SK-N-SH (cell line): ENCODE results near the gene ATG16L2. TPM values are rescaled to one million over a fixed set of nuclear protein-coding genes. Genes with fewer than 3 reads are reported as not detected.

Source experiments
- CTCF ChIA-PET: fragments of 300-600, 350-600 bp; formaldehyde crosslinking; extraction: SDS; loops from one replicate; lab custom pipeline; 2021; lab: Yijun Ruan, JAX
- POLR2A ChIA-PET: fragments of 350-600 bp; sonication (Branson Sonifier 250); formaldehyde crosslinking; extraction: SDS; loops from one replicate; lab custom pipeline; 2020; ENCODE audit warnings: antibody characterized with exemption, inconsistent platforms; lab: Yijun Ruan, JAX
- DNase-seq: peaks from one replicate; pipeline ENCODE4 v3.0.0; 2012
- H2AFZ ChIP-seq: fragments of 200-600 bp; sonication (generic); 2 replicates; pipeline ENCODE4 v1.8.1; 2016; ENCODE audit warnings: antibody characterized with exemption, mild to moderate bottlenecking, low read depth
- H3F3A ChIP-seq: fragments of 200-600 bp; sonication (generic); replicated peaks from 2 replicates; pipeline ENCODE3; 2016; ENCODE audit warnings: antibody characterized with exemption, mild to moderate bottlenecking; ENCODE audit not compliant: insufficient read depth
- H3K27ac ChIP-seq, 2 experiments: fragments of 200-500 bp in 1 of 2; fragments of 200-600 bp in 1 of 2; sonication (Bioruptor generic) in 1 of 2; sonication (generic), shearing (Covaris generic) in 1 of 2; 2 replicates each; pipeline versions ENCODE4 v1.5.1 to v1.6.1; 2014 to 2016; ENCODE audit warnings: low read depth in 2 of 2, inconsistent platforms in 1 of 2, low read length in 1 of 2, mild to moderate bottlenecking in 1 of 2, mixed read lengths in 1 of 2
- H3K27me3 ChIP-seq: fragments of 200-600 bp; sonication (generic), shearing (Covaris generic); 2 replicates; pipeline ENCODE4 v1.6.1; 2016; ENCODE audit warnings: mixed run types; ENCODE audit not compliant: insufficient read depth
- H3K36me3 ChIP-seq, 2 experiments: fragments of 200-500 bp in 1 of 2; fragments of 200-600 bp in 1 of 2; sonication (Bioruptor generic) in 1 of 2; sonication (generic) in 1 of 2; replicated peaks in 1 of 2; 2 replicates each; pipeline versions ENCODE3 to v1.5.1; 2014 to 2016; ENCODE audit warnings: low read length in 1 of 2, mild to moderate bottlenecking in 1 of 2; ENCODE audit not compliant: insufficient read depth in 2 of 2, control insufficient read depth in 1 of 2
- H3K4me1 ChIP-seq, 2 experiments: fragments of 200-500 bp in 1 of 2; fragments of 200-600 bp in 1 of 2; sonication (Bioruptor generic) in 1 of 2; sonication (generic), shearing (Covaris generic) in 1 of 2; 2 replicates each; pipeline versions ENCODE4 v1.5.1 to v1.6.1; 2014 to 2016; ENCODE audit warnings: low read depth in 1 of 2, low read length in 1 of 2, mixed run types in 1 of 2; ENCODE audit not compliant: insufficient read depth in 2 of 2, control insufficient read depth in 1 of 2
- H3K4me2 ChIP-seq: fragments of 200-600 bp; sonication (generic), shearing (Covaris generic); 2 replicates; pipeline ENCODE4 v1.6.1; 2017; ENCODE audit warnings: mixed run types
- H3K4me3 ChIP-seq, 2 experiments: fragments of 200-500 bp in 1 of 2; fragments of 200-600 bp in 1 of 2; sonication (Bioruptor generic) in 1 of 2; sonication (generic), shearing (Covaris generic) in 1 of 2; 2 replicates each; pipeline versions ENCODE4 v1.5.1 to v1.8.1; 2014 to 2016; ENCODE audit warnings: low read depth in 2 of 2, inconsistent platforms in 1 of 2, low read length in 1 of 2, mild to moderate bottlenecking in 1 of 2, mixed read lengths in 1 of 2, moderate library complexity in 1 of 2
- H3K79me2 ChIP-seq: fragments of 200-600 bp; sonication (generic); 2 replicates; pipeline ENCODE4 v1.8.1; 2017; ENCODE audit warnings: mild to moderate bottlenecking; ENCODE audit not compliant: insufficient read depth
- H3K9ac ChIP-seq: fragments of 200-600 bp; sonication (generic); 2 replicates; pipeline ENCODE4 v1.6.1; 2017; ENCODE audit warnings: mixed run types
- H3K9me2 ChIP-seq: fragments of 200-600 bp; sonication (generic); 2 replicates; pipeline ENCODE4 v1.6.1; 2017; ENCODE audit warnings: mixed run types
- H3K9me3 ChIP-seq: fragments of 200-600 bp; sonication (generic); 2 replicates; pipeline ENCODE4 v1.6.1; 2017; ENCODE audit warnings: mixed run types, mild to moderate bottlenecking, moderate library complexity
- H4K20me1 ChIP-seq: fragments of 200-600 bp; sonication (generic); 2 replicates; pipeline ENCODE4 v1.6.1; 2017; ENCODE audit warnings: mild to moderate bottlenecking, mixed run types; ENCODE audit not compliant: insufficient read depth
- EZH2phosphoT487 ChIP-seq: fragments of 200-600 bp; sonication (generic); IDR thresholded peaks from 2 replicates; pipeline ENCODE4 v1.6.1; 2017; ENCODE audit warnings: low read depth, mixed run types, mild to moderate bottlenecking, antibody characterized with exemption, moderate library complexity, borderline replicate concordance
- GATA2 ChIP-seq: sonication (generic); formaldehyde crosslinking; IDR thresholded peaks from 2 replicates; pipeline ENCODE4 v1.5.0; 2020; ENCODE audit warnings: mild to moderate bottlenecking, missing genetic modification reagents
- IRF3 ChIP-seq: fragments of 150-350 bp; IDR thresholded peaks from 2 replicates; pipeline ENCODE4 v1.6.1; 2016; ENCODE audit warnings: mild to moderate bottlenecking, low read depth, low read length
- PBX3 ChIP-seq: IDR thresholded peaks from 2 replicates; pipeline ENCODE4; 2012
- RCOR1 ChIP-seq: fragments of 150-350 bp; IDR thresholded peaks from 2 replicates; pipeline ENCODE4 v1.6.1; 2017; ENCODE audit warnings: antibody characterized with exemption, low read length
- RFX5 ChIP-seq: IDR thresholded peaks from 2 replicates; pipeline ENCODE4 v1.6.1; 2012; ENCODE audit warnings: mild to moderate bottlenecking, improper control_type of control experiment, low read length
- TAF1 ChIP-seq: IDR thresholded peaks from 2 replicates; pipeline ENCODE4 v1.6.1; 2012; ENCODE audit warnings: low read depth, mild to moderate bottlenecking, low read length, moderate library complexity, borderline replicate concordance
- USF1 ChIP-seq: IDR thresholded peaks from 2 replicates; pipeline ENCODE4 v1.4.0; 2012; ENCODE audit warnings: low read depth, borderline replicate concordance
- WGBS: methylation state at CpG from one replicate; pipeline ENCODE4 v1.1.6; 2017; ENCODE audit warnings: low lambda C conversion rate; 5-methylcytosine and 5-hydroxymethylcytosine counted together
- polyA plus RNA-seq, 3 experiments: library from polyadenylated mRNA; depleted of rRNA; stranded (reverse); fragments of >200 nt; gene quantifications; 2 replicates each; pipeline ENCODE4 v1.2.3, GENCODE V29; 2012
- TF ChIP-seq, protein P1 (sequence below): fragments of 150-350 bp; IDR thresholded peaks from 2 replicates; pipeline ENCODE4 v1.6.1; 2017; ENCODE audit warnings: antibody characterized with exemption, low read length, low read depth, borderline replicate concordance

Gene ATG16L2
- polyA plus RNA-seq, 1 of the 3 experiments (the other 2 are of a cell fraction), result 26.9 TPM

DNA sequence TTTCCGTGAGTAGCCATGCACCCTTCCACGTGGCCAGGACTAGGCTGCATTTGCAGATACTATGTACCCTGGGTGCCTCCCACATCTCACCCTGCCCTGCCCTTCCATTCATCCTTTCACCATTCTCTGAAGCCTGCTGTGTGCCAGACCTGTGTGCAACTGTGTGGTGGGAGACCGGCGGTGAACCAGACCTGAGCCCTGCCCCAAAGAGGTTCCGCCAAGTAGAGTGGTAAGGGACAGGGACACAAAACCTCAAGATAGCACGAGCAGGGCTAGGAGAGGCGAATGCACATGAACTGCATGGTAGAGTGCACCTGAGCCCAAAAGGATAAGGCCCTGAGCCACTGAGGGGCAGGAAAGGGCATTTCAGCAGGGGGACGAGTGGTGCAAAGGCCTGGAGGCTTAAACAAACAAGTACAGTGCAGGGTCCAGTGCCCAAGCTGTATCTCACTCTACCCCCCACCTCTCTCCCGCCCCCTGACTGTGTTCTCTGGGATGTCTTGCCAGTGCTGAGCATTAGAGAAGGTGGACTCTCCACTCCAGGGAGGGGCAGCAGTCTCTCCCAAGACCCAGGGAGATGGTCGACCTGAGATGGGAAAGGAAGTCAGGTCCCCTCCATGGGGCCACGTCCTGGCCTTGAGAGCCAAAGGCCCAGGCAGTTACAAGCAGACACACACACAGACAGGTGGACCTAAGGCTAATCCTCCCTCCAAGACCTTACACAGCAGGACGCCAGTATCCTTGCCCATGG is 47.9 kb upstream of the ATG16L2 start:
- ChIA-PET CTCF (interaction anchor here (1.1 to 1.8 kb wide), 2 partner anchors 10 to 41 kb away, joined by 4 to 5 read pairs; no protein-coding TSS in a partner anchor), POLR2A (interaction anchor here (0.6 kb wide), 1 partner anchor 16 kb away, joined by 3 read pairs; no protein-coding TSS in a partner anchor)
- Histone ChIP-seq H3K4me3 (no peak overlapping the region), H3K27me3 (no peaks in the 10 kb centered on the region), H3K4me1 (peaks cover 4 to 7% of the 10 kb centered on the region in 2 experiments; a peak in 2 of 4 replicates), H3K36me3 (no peaks in the 10 kb centered on the region), H2AFZ (no peak overlapping the region), H3K79me2 (no peaks in the 10 kb centered on the region), H3K9me2 (no peaks in the 10 kb centered on the region), H3K9ac (no peak overlapping the region), H3K9me3 (no peaks in the 10 kb centered on the region), H3F3A (peaks cover 3% of the 10 kb centered on the region), H3K4me2 (no peak overlapping the region), H3K27ac (no peak overlapping the region), H4K20me1 (no peaks in the 10 kb centered on the region)
- TF ChIP-seq TAF1, result no peak
- no peak for TF ChIP-seq USF1
- DNase-seq, result no peak
- WGBS, result 87% methylated on average over 10 of the region's 12 CpGs

- DNase-seq, result no peak
- Histone ChIP-seq H3K4me3 (no peak overlapping the region), H3K27me3 (no peaks in the 10 kb centered on the region), H3K79me2 (no peaks in the 10 kb centered on the region), H3K36me3 (no peaks in the 10 kb centered on the region), H2AFZ (no peak overlapping the region), H3F3A (peaks cover 3% of the 10 kb centered on the region), H4K20me1 (no peaks in the 10 kb centered on the region), H3K9me3 (no peaks in the 10 kb centered on the region), H3K9ac (no peak overlapping the region), H3K9me2 (no peaks in the 10 kb centered on the region), H3K4me2 (no peak overlapping the region), H3K27ac (no peak overlapping the region), H3K4me1 (peaks cover 13 to 18% of the 10 kb centered on the region in 2 experiments; a peak in 3 of 4 replicates)
- CTCF ChIA-PET, result interaction anchor here (0.7 to 1.8 kb wide), 5 partner anchors 9 to 567 kb away, joined by 3 to 4 read pairs (median 3); no protein-coding TSS in a partner anchor
- WGBS, result 93% methylated on average over 3 of the region's 4 CpGs
- TF ChIP-seq PBX3 (no peak), EZH2phosphoT487 (no peak), GATA2 (CRISPR knock-in tag) (no peak), IRF3 (no peak), RCOR1 (no peak), RFX5 (no peak)
- TF ChIP-seq, protein P1, sequence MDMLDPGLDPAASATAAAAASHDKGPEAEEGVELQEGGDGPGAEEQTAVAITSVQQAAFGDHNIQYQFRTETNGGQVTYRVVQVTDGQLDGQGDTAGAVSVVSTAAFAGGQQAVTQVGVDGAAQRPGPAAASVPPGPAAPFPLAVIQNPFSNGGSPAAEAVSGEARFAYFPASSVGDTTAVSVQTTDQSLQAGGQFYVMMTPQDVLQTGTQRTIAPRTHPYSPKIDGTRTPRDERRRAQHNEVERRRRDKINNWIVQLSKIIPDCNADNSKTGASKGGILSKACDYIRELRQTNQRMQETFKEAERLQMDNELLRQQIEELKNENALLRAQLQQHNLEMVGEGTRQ, result no peak
- POLR2A ChIA-PET, result no interaction called here
These were observed 46.8 kb upstream of the ATG16L2 start for GRCh38 chr11:72767203-72768062.
